ELF-1 (cell line): ENCODE measurements around the gene MAML2.

Source experiments
- DNase-seq: peaks from one replicate; pipeline ENCODE4 v3.0.0-alpha.2; 2016; ENCODE audit warnings: low read depth, low spot score

Gene MAML2

DNA sequence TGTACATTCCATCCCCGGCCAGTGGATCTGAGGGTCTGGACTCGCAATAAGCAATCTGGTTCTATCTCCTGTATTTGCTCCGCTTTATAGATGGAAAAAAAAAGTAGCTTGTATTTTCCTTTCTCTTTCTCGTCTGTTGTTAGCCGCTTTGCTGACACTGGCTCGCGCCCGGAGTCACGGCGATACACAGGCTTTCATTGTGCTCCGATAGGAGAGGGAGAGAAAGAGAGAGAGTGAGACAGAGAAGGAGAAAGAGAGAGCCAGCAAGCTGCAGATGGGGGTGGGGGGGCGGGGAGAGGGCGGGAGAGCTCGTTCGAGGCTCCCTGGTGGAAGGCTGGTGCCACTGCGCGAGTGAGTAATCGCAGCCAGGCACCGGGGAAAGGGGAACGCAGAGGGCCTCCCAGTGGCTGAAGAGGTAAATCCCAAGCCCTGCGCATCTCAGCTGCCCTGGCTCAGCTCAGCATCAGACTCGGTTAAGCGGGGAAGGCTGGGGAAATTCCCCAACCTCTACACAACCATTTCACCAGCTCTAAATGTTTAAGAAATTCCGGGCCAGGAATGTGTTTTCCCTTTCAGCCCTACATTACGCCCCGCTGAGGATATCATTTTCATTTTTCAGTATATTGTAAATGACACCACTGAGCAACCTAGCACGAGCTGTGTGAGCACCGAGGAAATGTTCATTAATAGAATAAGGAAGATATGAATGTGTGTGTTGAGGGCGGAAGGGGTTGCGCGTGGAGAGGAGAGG, at the start of gene MAML2:
Gene MAML2, minus strand, starts transcription at position 235 of the 751 bp plus-strand sequence. CDS start 1,300 bp downstream, outside the sequence.
- peak; percentile 95 for DNase-seq

DNA sequence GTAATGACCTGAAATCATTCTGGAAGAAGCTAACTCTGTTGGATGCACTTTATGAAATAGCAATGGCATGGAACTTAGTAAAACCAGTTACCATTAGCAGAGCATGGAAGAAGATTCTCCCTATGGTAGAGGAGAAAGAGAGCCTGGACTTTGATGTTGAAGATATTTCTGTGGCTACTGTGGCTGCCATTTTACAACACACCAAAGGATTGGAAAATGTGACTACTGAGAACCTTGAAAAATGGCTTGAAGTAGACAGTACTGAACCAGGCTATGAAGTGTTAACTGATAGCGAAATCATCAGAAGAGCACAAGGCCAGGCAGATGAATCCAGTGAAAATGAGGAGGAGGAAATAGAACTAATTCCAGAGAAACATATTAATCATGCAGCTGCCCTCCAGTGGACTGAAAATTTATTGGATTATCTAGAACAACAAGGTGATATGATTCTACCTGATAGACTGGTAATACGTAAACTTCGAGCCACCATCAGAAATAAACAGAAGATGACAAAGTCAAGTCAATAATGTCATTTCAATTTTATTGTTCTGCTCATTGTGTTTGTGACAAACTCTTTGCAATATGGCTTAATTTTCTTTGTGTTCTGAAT, 48.8 kb upstream of the MAML2 start:
- DNase-seq: no peak

- no peak for DNase-seq
These were observed 47.4 kb upstream of the MAML2 start for GRCh38 chr11:96390488-96390792.

- DNase-seq: peak; percentile 98
These were observed 46.9 kb upstream of the MAML2 start, which contains the start of the genes CCDC82 and JRKL for GRCh38 chr11:96389720-96390487. Gene CCDC82 (minus strand): TSS chr11:96389912. CDS start chr11:96384747, 5,165 bp downstream. Gene JRKL (plus strand): TSS chr11:96390013. CDS start chr11:96390650, 637 bp downstream.

DNA sequence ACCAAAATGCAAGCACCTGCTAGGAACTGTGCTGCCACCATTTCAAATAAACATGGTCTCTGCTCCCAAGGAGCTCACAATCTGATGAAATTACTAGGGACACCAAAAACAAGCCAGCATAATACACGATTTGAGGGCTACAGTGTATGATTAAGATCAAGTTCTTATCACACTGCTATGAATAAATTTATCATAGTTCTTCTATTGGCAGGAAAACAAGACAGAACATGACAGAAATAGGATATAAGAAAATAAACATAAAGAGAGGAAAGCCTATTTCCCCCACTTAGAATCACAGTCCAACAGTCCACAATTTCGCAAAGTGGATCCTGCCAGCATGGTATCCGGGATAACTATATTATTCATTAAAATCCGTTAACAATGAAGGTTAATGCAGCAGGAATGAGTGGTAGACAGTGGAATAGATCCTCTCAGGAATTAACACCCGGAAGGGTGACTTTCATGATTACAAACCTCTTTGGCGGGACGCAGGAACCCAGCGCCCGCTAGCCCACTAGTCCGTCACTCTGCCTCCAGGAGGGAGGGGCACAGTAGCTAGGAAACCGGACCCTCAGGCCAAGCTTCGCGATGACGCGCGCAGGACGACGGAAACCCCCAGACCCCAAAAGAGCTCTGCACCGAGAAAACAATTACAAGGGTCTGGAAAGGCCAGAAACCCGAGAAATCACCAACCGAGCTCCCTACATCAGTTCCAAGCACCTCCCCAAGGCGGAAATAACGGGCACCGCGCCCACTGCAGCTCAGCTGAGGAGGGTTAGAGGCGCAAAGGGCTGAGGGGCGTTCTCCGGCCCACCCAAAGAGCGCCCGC, 46.1 kb upstream of the MAML2 start:
- no peak for DNase-seq

GRCh38 chr11:96385187-96385586, 42.2 kb upstream of the MAML2 start:
- no peak for DNase-seq

DNA sequence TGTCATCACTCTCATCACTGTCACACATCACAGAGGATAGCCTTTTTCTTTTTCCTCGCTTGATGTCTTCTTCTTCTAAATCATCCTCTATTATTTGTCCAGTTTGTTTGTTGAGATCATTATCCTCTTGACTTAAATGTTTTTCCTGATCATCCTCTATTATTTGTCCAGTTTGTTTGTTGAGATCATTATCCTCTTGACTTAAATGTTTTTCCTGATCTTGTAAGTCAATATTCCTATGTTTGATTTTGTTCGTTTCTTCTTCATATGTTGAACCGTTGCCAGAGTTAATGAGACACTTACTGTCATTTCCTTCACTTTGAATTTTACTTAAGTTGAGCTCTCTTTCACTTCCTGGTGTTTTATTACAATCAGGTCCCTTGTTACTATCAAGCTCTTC, 41.2 kb upstream of the MAML2 start:
- DNase-seq: no peak

DNA sequence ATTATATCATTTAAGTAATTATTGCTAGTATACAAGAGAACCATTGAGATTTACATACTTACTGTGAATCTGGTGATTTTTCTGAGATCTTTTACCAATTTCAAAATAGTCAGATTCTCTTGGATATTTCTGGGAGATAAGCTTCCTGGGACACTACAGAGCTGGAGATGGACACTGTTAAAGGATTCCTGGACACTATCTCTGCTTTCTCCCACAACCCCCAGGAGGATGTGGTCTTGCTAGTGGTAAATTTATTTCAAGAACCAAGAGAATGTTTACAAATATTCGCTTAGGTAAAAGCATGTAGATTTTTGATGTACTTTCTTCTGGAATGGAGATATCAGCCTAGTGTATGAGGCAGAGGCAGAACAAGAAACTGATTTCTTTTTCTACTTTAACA, 33.8 kb upstream of the MAML2 start:
- DNase-seq: no peak

DNA sequence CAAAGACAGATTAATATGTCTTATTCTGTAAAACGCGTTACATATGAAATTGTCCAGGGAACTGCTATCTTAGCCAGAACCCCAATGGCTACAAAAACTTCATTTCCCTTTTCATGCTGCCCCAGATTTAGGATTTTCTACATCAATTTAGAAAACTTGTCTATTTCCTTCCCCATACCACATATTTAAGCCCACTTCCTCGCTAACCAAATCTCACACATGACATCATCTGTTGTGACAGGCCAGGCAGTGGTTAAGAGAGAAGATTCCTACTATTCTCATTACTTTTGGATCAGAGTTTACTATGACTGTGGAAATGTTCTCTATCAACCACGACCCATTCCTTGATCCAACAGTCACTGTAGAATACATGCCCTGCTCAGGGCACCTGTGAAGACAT, 30.8 kb upstream of the MAML2 start:
- no peak for DNase-seq

DNA sequence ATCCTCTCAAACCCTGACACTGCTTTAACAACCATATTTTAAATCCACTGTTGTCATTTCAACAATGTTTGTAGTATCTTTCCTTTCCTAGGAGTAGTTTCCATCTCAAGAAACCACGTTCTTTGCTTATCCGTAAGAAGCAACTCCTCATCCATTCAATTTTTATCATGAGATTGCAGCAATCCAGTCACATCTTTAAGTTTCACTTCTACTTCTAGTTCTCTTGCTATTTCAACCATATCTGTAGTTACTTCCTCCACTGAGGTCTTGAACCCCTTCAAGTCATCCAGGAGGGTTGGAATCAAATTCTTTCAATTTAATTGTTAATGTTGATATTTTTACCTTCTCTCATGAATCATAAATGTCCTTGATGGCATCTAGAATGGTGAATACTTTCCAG, 24.3 kb upstream of the MAML2 start:
- DNase-seq: no peak

- no peak for DNase-seq
These were observed 23.0 kb upstream of the MAML2 start for GRCh38 chr11:96366024-96366423.

DNA sequence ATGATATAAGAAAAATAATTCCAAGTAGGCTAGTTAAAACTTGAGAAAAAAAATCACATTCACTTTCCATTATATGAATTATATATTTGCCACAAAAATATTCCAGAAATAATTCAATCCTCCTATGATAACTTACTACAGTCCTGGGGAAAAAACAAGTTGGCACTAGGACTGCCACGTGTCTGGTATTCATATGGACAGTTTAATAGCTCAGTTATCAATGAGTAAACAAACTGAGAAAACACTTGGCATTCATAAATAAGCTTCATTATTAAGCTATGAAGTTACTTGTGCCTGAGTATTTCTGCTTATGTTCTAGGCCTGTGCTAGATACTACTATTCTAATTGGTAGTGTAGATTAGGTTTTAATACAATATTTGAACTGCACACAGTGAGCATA, 22.5 kb upstream of the MAML2 start:
- no peak for DNase-seq

- no peak for DNase-seq
These were observed 18.8 kb upstream of the MAML2 start for GRCh38 chr11:96361778-96362177.

GRCh38 chr11:96358321-96358720, 15.3 kb upstream of the MAML2 start:
- no peak for DNase-seq

- no peak for DNase-seq
These were observed 14.8 kb upstream of the MAML2 start for GRCh38 chr11:96357794-96358193.

GRCh38 chr11:96356848-96357247, 13.9 kb upstream of the MAML2 start:
- no peak for DNase-seq

GRCh38 chr11:96342014-96342960, 708 bp downstream of the MAML2 start:
- no peak for DNase-seq

DNA sequence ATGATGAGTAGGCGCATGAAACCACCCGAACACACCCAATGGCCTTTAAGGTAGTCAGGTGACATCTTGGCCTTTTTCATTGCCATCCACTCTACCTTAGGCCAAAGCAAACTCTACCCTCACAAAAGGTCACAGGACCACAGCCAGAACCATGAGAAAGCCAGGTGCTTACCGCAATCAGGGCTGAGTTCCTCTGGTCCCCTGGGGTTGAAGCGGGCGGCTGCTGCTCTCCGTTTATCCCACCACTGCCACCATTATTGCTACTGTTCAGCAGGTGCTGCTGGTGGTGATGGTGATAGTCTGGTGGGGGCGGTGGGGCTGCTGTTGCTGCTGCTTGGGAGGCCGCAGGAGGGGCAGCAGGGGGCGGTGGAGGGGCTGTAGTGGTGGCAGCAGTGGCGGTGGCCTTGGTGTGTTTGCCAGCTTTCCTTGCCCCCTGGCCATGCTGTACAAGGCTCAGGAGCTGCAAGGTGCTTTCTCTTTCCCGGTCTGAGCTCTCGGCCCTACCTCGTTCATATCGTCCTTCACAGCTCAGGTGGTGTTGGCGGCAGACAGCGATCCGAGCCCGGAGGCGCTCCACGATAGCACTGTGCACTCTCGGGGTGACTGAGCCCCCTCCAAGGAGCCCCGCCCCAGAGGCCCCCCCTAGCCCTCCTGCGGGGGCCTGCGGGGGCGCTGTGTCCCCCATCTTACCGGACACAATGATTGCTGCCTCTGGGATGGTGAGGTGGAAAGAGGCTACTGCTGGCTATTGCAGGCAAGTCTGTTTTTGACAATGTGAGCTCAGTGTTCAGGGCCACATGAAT, 1.6 kb downstream of the MAML2 start:
- no peak for DNase-seq

DNA sequence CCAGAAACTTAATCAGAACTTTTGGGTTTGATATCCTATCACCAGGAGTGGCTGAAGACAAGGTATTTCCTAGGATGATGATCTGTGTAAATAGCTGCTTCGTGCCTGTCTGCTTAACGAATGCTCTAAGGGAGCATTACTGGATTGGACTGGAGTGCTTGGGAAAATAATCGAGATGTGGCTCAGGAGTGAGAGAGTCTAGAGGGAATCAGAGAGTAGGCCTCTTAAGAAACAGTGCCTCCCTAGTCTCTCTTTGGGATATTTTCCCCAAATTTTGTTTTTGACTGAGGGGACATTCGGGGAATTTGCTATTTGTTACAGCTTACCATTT, 2.5 kb downstream of the MAML2 start:
- no peak for DNase-seq
